Midbrain (tissue), 1 donor: ENCODE data around the gene RAC3.
"Not testable (repeated sequence)": the region's sequence is repeated elsewhere in the genome, so short reads cannot be mapped to it uniquely, and the experiment has no call there.

Source experiments
- DNase-seq: peaks from one replicate; lab custom pipeline; 2025; lab: John Stamatoyannopoulos, UW

RAC3 gene

DNA sequence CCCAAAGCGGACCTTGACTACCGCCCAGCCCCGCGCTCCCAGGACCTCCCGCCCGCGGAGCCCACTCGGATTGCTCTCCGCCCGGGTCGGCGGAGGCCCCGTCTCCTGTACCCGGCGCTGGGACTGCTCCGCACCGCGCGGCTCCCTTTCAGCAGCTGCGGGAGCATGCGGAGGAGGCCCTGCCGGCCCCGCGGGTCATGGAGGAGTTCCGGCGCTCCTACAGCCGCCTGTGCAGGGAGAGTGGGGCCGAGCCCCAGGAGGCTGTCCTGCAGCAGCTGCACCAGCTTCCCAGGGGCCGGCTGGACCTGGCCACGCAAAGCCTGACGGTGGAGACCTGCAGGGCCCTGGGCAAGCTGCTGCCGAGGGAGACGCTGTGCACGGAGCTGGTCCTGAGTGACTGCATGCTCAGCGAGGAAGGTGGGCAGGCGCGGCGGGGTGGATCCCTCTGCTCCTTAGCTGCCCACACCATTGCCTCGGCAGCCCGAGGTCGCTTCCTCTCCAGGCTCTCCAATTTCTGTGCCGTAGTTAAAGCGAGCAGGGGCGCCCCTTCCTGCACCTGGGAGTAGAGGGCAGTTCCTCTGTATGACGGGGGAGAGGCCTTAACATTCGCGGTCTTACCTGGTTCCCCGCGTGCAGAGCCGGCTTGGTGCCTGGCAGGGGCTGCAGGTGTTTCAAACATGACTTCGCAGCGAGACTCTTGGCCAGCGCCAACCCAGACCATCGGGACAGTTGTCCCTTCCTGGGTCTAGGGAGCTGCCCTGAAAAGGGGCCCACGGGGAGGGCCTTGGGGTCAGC, 7.8 kb upstream of the RAC3 start:
- no peak for DNase-seq

DNA sequence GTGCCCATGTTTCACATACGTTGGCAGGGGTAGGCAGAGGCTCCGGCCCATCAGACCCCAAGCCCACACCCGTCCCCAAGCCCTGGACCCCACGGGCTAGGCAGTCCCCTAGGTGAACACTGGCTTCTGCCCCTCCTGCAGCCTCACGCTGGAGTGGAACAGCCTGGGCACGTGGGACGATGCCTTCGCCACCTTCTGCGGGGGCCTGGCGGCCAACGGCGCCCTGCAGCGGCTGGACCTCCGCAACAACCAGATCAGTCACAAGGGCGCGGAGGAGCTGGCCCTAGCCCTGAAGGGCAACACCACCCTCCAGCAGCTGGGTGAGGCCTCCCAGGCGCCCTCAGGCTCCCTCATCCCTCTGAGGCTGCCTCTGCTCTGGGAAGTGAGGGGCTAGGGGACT, 6.6 kb upstream of the RAC3 start:
- DNase-seq: no peak

DNA sequence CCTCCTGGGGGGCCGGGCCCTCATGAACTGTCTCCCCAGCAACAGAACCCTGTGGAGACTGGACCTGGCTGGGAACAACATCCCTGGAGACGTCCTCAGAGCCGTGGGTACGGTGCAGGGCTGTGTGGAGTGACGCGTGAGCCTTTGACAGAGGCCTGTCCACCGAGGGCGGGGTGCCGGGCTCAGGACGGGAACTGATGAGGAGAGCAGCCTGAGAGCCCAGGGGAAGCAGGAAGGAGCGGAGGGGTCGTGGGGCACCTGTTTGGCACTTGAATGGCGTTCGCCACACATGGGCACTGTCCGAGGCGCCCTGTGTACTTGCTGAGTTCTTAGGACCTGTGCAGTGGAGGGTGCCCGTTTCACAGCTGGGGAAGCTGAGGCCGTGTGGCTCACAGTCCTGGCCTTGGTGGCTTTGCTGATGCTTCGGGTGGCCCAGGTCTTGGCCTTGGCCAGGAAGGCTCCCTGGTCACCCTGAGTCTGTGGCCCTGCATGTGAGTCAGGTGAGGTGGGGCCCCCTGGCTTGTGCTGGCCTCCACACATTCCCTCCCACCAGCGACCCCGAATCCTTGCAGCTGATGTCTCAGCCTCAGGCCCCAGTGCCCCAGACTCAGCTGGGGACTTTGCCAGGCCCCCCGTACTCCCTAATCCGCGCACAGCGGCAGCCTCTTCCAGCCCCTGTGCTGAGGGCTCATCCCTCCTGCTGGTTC, 5.9 kb upstream of the RAC3 start:
- DNase-seq: no peak

- DNase-seq: no peak
Observed at GRCh38 chr17:82028246-82028645, 3.2 kb upstream of the RAC3 start.

DNA sequence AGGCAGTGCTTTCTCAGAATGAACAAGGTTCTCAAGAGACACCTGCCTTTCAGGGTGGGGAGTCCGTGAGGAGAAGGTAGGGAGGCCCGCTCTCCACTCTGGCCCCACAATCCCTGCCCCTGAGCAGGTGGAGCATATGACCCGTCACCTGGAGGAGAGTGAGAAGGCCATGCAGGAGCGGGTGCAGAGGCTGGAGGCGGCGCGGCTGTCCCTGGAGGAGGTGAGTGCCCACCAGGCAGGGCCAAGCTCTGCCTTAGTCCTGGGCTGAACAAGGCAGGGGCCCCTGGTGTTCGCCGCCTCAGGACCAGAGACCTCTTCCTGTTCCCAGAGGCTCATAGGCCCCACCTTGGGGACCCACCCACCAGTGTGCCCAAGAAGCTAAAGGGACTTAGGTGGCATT, 2.5 kb upstream of the RAC3 start:
- DNase-seq: no peak

DNA sequence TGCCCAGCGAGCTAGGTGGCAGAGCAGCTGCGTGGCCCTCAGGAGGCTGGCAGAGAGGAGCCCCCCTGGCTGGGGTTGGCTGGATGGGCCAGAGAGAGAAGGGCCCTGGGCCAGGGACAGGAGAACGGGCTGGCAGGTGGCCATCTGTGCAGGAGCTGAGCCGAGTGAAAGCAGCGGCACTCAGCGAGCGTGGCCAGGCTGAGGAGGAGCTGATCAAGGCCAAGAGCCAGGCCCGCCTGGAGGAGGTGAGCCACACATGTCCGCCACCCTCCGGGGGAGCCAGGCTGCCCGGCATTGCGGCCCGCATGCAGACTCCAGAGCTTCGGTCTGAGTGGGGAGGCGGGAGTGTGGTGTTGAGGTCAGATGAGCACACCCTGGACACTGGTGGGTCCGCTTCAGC, 2.1 kb upstream of the RAC3 start:
- DNase-seq: no peak

GRCh38 chr17:82029990-82030469, 1.4 kb upstream of the RAC3 start:
- DNase-seq: no peak

DNA sequence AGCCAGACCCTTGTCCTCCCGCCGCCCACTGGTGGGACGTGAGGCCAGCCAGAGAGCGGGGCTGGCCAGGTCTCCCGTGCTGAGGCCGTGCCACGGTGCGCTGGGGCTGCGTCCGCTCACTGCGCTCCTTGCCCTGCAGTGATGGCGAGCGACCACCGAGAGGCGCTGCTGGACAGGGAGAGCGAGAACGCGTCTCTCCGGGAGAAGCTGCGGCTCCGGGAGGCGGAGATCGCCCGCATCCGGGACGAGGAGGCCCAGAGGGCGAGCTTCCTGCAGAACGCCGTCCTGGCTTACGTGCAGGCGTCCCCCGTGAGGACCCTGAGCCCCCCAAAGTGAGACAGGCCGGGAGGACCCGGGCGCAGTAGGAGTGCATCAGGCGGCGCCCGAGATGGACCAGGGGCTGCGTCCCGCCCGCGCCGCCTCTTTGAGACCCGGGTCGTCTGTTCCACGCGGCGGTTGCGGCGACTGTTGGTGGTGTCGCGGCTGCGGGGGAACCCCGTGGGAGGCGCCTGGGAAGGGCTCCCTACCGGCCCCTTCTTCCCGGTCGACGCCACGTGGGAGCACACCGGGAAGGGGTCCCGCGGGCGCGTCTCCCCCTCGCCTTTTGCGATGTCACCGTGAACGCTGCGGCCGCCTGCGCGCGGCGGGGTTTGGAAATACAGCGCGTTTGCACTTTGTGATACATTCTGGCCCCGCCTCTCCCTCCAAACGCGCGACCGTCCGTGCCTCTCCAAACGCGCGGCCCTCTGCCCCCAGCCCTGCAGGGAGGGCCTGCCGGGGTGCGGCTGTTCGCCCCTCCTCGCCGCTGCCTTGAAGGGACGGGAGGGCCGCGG, 792 bp upstream of the RAC3 start:
- peak; percentile 72 for DNase-seq

- no peak for DNase-seq
Observed at GRCh38 chr17:82031885-82032627, 578 bp downstream of the RAC3 start.

GRCh38 chr17:82033359-82034085, 2.0 kb downstream of the RAC3 start:
- no peak for DNase-seq

DNA sequence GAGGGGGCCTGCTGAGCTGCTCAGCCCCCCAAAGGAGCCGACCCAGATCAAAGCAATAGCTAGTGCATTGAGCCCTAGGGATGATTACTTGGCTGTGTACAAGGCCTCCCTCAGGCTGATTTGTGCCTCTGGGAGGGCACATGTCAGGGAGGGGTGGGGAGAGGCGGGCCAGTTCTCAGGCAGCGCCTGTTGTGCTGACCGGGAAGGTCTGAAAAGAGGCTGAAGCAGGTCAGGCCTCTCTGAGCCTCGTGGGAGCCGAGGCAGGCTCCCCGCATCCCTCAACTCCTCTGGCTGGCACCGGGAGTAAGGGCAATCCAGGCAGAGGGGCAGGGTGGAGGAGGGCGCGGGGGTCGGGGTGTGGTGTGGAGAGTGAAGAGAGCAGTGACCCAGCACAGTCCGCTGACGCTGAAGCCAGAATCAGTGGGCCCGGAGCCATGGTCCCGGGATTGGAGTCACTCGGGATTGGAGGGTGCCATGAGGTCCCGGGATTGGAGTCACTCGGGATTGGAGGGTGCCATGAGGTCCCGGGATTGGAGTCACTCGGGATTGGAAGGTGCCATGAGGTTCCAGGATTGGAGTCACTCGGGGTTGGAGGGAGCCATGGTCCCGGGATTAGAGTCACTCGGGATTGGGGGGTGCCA, 3.0 kb downstream of the RAC3 start:
- no peak for DNase-seq

- no peak for DNase-seq
Observed at GRCh38 chr17:82035488-82035887, 4.0 kb downstream of the RAC3 start.

GRCh38 chr17:82035956-82036633, 4.6 kb downstream of the RAC3 start:
- DNase-seq: no peak

- no peak for DNase-seq
Observed at GRCh38 chr17:82036634-82037091, 5.2 kb downstream of the RAC3 start.

- peak; percentile 96 for DNase-seq
Observed at GRCh38 chr17:82037092-82037888, 5.8 kb downstream of the RAC3 start, which contains the start of gene DCXR. TSS of gene DCXR (minus strand) at chr17:82037697. CDS start at chr17:82037682, 15 bp downstream.

GRCh38 chr17:82037889-82038195, 6.4 kb downstream of the RAC3 start:
- DNase-seq: no peak

DNA sequence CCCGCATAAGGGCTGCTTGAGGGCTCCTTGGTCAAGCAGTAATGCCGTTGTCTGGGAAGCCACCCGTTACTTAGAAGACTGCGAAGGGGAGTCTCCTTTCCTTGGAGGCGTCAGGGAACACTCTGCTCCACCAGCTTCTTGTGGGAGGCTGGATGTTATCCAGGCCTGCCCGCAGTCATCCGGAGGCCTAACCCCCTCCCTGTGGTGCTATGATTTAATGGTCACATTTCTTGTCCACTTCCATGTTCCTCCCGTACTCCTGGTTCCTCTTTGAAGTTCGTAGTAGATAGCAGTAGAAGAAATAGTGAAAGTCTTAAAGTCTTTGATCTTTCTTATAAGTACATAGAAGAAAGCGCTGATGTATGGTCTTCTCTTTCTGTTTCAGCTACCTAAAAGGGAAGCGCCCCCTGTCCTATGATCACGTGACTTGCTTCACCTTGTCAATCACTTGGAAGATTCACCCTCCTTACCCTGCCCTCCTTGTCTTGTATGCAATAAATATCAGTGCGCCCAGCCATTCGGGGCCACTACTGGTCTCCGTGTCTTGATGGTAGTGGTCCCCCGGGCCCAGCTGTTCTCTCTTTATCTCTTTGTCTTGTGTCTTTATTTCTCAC, 7.4 kb downstream of the RAC3 start:
- not testable (repeated sequence) for DNase-seq

- no peak for DNase-seq
Observed at GRCh38 chr17:82039695-82040299, 8.3 kb downstream of the RAC3 start.
